WERI-Rb-1 (cell line): Measurements from ENCODE around the gene PRLR.

Experiments used
- DNase-seq: peaks from one replicate; pipeline ENCODE4 v3.0.0-alpha.2; 2020
- H3K27ac ChIP-seq: fragments of 250-450 bp; sonication (Bioruptor Pico); 2 replicates; pipeline ENCODE4 v1.5.1; 2020; ENCODE audit warnings: mild to moderate bottlenecking, moderate library complexity
- H3K27me3 ChIP-seq: fragments of 250-450 bp; sonication (Bioruptor Pico); 2 replicates; pipeline ENCODE4 v1.5.1; 2021; ENCODE audit warnings: mild to moderate bottlenecking, low read depth, moderate library complexity; ENCODE audit not compliant: insufficient read depth, severe bottlenecking
- H3K36me3 ChIP-seq: fragments of 250-450 bp; sonication (Bioruptor Pico); 2 replicates; pipeline ENCODE4 v1.5.1; 2020; ENCODE audit warnings: mild to moderate bottlenecking, moderate library complexity
- H3K4me3 ChIP-seq: 2 replicates; pipeline ENCODE4 v1.5.1; 2011; ENCODE audit warnings: low read depth, mild to moderate bottlenecking, control low read depth, low read length
- H3K9me3 ChIP-seq: fragments of 250-450 bp; sonication (Bioruptor Pico); 2 replicates; pipeline ENCODE4 v1.5.1; 2021; ENCODE audit warnings: mild to moderate bottlenecking, moderate library complexity; ENCODE audit not compliant: severe bottlenecking
- CTCF ChIP-seq: IDR thresholded peaks from 2 replicates; pipeline ENCODE4 v1.5.1; 2011; ENCODE audit warnings: low read depth, mild to moderate bottlenecking, control low read depth, inconsistent platforms, low read length

Gene PRLR

GRCh38 chr5:35239911-35240610 lies 9.8 kb upstream of the PRLR start:
- DNase-seq, result no peak
- no peaks in the 10 kb centered on the region for H3K36me3 ChIP-seq
- no peak for TF ChIP-seq CTCF
- H3K27me3 ChIP-seq, result peaks cover 69% of the 10 kb centered on the region
- H3K9me3 ChIP-seq, result no peaks in the 10 kb centered on the region
- no peak overlapping the region for H3K27ac ChIP-seq
- H3K4me3 ChIP-seq, result no peak overlapping the region

GRCh38 chr5:35239476-35239875 lies 9.2 kb upstream of the PRLR start:
- H3K27ac ChIP-seq, result no peak overlapping the region
- H3K9me3 ChIP-seq, result no peaks in the 10 kb centered on the region
- no peak for DNase-seq
- H3K4me3 ChIP-seq, result no peak overlapping the region
- H3K36me3 ChIP-seq, result no peaks in the 10 kb centered on the region
- no peak for TF ChIP-seq CTCF
- H3K27me3 ChIP-seq, result peaks cover 69% of the 10 kb centered on the region

- TF ChIP-seq CTCF, result no peak
- H3K9me3 ChIP-seq, result no peaks in the 10 kb centered on the region
- H3K27me3 ChIP-seq, result peaks cover 66% of the 10 kb centered on the region
- no peak for DNase-seq
- no peaks in the 10 kb centered on the region for H3K36me3 ChIP-seq
- no peak overlapping the region for H3K4me3 ChIP-seq
- H3K27ac ChIP-seq, result no peak overlapping the region
Observed at GRCh38 chr5:35237580-35238376, 7.5 kb upstream of the PRLR start.

GRCh38 chr5:35236770-35237169 lies 6.5 kb upstream of the PRLR start:
- TF ChIP-seq CTCF, result no peak
- no peaks in the 10 kb centered on the region for H3K9me3 ChIP-seq
- DNase-seq, result no peak

GRCh38 chr5:35233601-35234000 lies 3.3 kb upstream of the PRLR start:
- Histone ChIP-seq H3K27ac (no peak overlapping the region), H3K9me3 (no peaks in the 10 kb centered on the region), H3K4me3 (no peak overlapping the region), H3K36me3 (no peaks in the 10 kb centered on the region), H3K27me3 (peaks cover 78% of the 10 kb centered on the region)
- no peak for DNase-seq
- no peak for TF ChIP-seq CTCF

More at GRCh38 chr5:35236770-35237169, 6.5 kb upstream of the PRLR start:
- Histone ChIP-seq H3K27me3 (peaks cover 69% of the 10 kb centered on the region), H3K27ac (no peak overlapping the region), H3K36me3 (no peaks in the 10 kb centered on the region), H3K4me3 (no peak overlapping the region)
